ENCODE measurements around the gene DNAH7.

- no peak for TF ChIP-seq CTCF (IDR thresholded peaks at IDR 0.05)
- TF ChIP-seq EP300 (IDR thresholded peaks at IDR 0.05) = no peak
- no peak for TF ChIP-seq POLR2AphosphoS5 (IDR thresholded peaks at IDR 0.05)
- TF ChIP-seq POLR2A (IDR thresholded peaks at IDR 0.05) = no peak
Observed at GRCh38 chr2:195795879-195796278, 272.8 kb downstream of the DNAH7 start.
